NT2/D1 (cell line): ENCODE measurements around the gene FAM81A.

ENCODE experiments used
- SUZ12 ChIP-seq: IDR thresholded peaks from 2 replicates; pipeline ENCODE4 v1.6.1; 2011; ENCODE audit not compliant: insufficient read length, insufficient read depth; ENCODE audit errors: extremely low read depth
- YY1 ChIP-seq: IDR thresholded peaks from 2 replicates; pipeline ENCODE4 v1.6.1; 2011; ENCODE audit not compliant: insufficient read length, insufficient read depth
- ZNF274 ChIP-seq: IDR thresholded peaks from 2 replicates; pipeline ENCODE4 v1.6.1; 2011; ENCODE audit warnings: mild to moderate bottlenecking, low read depth, low read length

DNA sequence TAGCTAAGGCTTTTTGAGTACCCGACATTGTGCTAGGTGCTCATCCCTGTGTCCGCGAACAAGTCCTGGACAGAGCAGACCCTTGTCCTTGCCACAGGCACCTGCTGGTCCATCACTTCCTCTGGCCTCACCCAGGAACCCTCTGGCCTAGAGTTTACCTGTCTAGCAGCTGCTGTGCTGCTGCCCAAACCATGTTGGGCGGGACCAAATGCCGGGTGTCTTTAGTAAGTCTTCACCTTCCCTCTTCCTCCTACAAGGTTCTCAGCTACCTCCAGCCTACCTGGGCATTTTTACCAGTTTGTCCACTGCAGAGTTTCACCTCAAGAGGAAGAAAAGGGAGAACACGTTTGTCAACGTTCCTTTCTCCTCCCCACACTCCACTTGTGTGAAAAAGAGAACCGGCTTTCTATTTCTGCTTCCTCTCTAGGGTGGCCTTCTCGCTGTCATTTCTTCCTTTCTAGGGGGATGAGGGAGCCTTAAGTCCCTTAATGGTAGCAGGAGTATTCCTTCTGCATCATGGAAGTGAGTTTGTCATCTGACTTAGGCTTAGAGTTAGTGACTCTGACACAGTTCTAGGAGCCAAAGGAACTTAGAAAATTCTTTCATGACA lies 93.2 kb downstream of the FAM81A start:
- TF ChIP-seq YY1: no peak
- TF ChIP-seq ZNF274: no peak
- no peak for TF ChIP-seq SUZ12
